ENCODE data around the gene MAD1L1.
"Not testable (repeated sequence)": the region's sequence is repeated elsewhere in the genome, so short reads cannot be mapped to it uniquely, and the experiment has no call there.

DNA sequence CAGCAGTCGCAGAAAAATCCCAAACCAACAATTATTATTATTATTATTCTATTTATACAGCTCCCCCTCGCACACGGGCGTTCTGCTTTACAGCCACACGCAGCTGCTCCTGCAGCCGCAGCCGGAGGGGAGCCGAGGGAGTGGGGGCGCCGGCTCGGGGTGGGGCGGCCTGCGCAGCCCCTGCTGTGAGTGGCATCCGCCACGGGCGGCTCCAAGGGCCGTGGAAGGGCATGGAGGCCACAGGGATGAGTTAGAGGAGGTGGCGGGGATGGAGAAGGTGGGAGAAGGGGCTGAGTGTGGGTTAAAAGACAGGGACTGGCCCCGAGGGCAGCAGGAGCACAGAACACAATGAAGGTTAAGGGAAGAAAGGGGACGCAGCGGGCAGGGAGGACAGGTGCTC is 405.8 kb downstream of the MAD1L1 start:
- TF ChIP-seq EP300, POLR2A, POLR2AphosphoS5 (IDR thresholded peaks at IDR 0.05): not testable (repeated sequence)
- TF ChIP-seq, protein P1, sequence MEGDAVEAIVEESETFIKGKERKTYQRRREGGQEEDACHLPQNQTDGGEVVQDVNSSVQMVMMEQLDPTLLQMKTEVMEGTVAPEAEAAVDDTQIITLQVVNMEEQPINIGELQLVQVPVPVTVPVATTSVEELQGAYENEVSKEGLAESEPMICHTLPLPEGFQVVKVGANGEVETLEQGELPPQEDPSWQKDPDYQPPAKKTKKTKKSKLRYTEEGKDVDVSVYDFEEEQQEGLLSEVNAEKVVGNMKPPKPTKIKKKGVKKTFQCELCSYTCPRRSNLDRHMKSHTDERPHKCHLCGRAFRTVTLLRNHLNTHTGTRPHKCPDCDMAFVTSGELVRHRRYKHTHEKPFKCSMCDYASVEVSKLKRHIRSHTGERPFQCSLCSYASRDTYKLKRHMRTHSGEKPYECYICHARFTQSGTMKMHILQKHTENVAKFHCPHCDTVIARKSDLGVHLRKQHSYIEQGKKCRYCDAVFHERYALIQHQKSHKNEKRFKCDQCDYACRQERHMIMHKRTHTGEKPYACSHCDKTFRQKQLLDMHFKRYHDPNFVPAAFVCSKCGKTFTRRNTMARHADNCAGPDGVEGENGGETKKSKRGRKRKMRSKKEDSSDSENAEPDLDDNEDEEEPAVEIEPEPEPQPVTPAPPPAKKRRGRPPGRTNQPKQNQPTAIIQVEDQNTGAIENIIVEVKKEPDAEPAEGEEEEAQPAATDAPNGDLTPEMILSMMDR (IDR thresholded peaks at IDR 0.05): not testable (repeated sequence)
